ENCODE data around the gene FMN2.

- no peak for TF ChIP-seq CTCF (IDR thresholded peaks at IDR 0.05)
- TF ChIP-seq POLR2A (IDR thresholded peaks at IDR 0.05), result no peak
Observed at GRCh38 chr1:240188139-240188538, 96.5 kb downstream of the FMN2 start.

Data from Peyer's patch (tissue), 4 donors.